Measurements from ENCODE around the gene SLC1A2.
A peak's percentile ranks its signal among the peaks of the same experiment; 100 is the strongest.

The SLC1A2 gene

DNA sequence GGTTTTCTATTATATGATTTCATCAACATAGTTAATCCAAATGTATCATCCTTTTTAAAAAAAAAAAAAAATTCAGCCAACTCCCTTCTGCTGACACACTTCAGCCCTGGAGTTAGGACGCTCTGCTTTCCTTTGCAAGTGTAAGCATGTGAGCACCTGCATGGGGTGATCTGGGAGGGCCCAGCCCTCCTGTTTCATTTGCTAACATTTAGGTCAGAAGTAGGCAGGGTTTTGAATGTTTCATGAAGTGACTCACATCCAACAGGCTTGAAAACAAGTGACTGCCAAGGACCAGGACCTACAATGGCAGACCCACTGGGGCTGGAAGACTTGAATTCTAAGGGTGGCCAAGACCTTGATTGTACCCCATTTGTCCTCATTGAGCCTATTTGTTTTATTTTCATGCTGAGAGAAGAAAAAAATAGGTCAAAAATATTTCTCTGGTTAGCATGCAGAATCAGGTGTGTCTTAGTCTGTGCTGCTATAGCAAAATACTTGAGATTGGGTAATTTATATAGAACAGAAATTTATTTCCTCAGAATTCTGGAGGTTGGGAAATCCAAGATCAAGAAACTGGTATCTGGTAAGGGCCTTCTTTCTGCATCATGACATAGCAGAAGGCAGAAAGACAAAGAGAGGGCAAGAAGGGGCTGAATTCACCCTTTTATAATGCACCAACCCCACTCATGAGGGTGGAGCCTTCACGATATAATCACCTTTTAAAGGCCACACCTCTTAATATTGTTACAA, 142.8 kb downstream of the SLC1A2 start:
- DNase-seq (ENCODE audit: low read depth in 1 of 2, low spot score in 1 of 2), result no peak

- DNase-seq (ENCODE audit: low read depth in 1 of 2, low spot score in 1 of 2), result no peak
Measured at GRCh38 chr11:35275786-35276170, 143.6 kb downstream of the SLC1A2 start.

DNA sequence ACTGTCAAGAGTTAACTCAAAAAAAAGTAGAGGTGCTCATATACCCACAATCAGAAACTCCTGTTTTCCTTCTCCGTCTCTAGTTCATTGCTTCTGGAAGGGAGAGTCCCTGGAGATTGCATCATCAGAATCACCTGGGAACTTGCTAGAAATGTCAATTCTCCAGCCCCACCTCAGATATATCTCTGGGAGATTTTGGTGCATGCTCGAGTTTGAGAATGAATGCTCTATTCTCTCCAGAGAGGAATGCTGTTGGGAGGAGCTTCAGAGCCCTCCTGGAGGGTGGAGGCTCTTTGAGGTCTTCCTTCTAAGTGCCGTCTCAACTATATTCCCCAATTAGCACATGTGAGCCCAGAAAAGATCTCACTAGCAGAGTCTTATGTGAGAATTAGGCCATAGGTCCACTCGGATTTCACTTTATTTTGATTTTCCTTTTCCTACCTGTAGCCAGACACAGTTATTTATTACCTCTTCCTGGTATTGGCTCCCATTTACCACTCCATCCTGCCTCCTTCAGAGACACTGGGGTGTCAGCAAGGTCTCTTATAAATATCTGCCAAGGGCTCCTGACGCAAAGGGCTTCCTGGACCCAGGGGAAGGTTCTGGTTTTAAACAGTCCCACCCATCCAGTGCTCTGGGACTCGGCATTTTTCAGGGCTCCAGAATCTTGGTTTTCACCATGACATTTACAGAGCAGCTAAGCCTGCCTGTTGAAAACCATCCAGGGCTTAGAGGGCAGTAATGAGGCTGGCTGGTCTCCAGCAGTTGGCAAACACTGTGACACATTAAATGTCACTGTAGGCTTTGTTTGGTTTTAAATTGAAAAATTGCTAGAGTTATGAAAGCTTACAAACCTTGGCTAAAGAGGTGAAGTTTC, 144.2 kb downstream of the SLC1A2 start:
- DNase-seq (ENCODE audit: low read depth in 1 of 2, low spot score in 1 of 2), result no peak

GRCh38 chr11:35272391-35272902, 146.9 kb downstream of the SLC1A2 start:
- DNase-seq (ENCODE audit: low read depth in 1 of 2, low spot score in 1 of 2), result peak in 1 of 2 donors; percentile 5

GRCh38 chr11:35271031-35271430, 148.3 kb downstream of the SLC1A2 start:
- no peak for DNase-seq (ENCODE audit: low read depth in 1 of 2, low spot score in 1 of 2)

GRCh38 chr11:35270342-35270741, 149.0 kb downstream of the SLC1A2 start:
- DNase-seq (ENCODE audit: low read depth in 1 of 2, low spot score in 1 of 2), result no peak

- no peak for DNase-seq (ENCODE audit: low read depth in 1 of 2, low spot score in 1 of 2)
Measured at GRCh38 chr11:35267504-35267903, 151.9 kb downstream of the SLC1A2 start.

- DNase-seq (ENCODE audit: low read depth in 1 of 2, low spot score in 1 of 2), result no peak
Measured at GRCh38 chr11:35265755-35266454, 153.5 kb downstream of the SLC1A2 start.

DNA sequence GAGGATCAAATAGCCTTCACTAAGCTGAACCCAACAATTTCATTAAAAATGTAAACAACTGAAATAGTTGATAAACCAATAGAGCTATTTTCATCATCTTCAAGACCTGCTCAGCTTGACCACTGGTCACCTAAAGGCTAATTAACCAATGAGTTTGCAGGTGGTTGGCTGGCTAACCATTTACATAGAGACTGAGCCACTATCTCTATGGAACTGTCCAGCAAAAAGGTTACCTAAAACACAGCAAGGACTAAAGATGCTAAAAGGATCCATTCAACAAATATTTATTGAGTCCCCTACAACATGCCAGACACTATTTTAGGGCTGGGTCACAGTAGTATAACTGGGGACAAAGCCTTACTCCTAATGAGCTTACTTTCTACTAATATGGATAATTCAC, 156.6 kb downstream of the SLC1A2 start:
- DNase-seq (ENCODE audit: low read depth in 1 of 2, low spot score in 1 of 2), result no peak

- DNase-seq (ENCODE audit: low read depth in 1 of 2, low spot score in 1 of 2), result no peak
Measured at GRCh38 chr11:35262056-35262455, 157.3 kb downstream of the SLC1A2 start.

DNA sequence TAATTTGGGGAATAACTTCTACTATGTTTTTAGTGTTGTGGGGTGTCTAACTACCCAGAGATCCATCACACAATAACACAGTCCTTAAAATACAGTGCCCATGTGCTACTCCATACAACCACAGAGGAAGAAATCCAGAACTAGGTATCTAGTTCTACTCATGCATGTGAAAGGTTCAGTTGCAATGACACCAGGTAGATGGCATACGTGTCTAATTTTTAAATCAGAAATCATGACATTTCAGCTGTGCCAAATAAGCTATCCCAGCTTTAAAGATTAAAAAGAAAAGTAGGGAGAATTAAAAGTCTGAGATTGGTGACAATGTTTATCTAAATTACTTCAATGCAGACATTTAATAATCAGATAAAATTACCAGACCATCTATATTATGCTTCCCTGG, 158.2 kb downstream of the SLC1A2 start:
- no peak for DNase-seq (ENCODE audit: low read depth in 1 of 2, low spot score in 1 of 2)

DNA sequence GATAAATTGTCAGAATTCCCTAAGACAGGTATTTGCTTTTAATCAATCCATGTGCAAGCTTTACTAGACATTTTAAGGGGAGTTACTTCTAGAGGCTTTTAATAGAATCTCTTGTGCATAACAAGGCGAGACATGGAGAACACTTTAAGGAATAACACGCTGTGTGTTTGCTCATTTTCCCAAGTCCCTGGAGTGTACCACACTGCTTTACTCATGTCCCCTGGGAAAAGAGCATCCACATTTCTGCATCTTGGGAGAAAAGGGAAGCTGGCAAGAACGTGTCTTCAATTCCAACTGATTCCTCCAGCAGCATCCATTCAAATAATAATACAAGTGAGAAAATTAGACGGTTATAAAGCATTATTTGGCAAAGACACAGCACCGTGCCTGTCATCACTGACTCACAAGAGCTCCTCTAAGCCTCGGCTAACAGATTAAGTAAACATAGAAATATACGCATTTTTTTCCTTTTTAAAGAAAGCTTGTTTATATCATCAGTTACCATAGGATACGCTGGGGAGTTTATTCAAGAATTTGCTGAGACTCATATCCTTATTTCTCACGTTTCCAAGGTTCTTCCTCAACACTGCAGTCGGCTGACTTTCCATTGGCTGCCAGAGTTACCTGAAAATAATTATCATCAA, 158.9 kb downstream of the SLC1A2 start:
- DNase-seq (ENCODE audit: low read depth in 1 of 2, low spot score in 1 of 2), result no peak

- no peak for DNase-seq (ENCODE audit: low read depth in 1 of 2, low spot score in 1 of 2)
Measured at GRCh38 chr11:35259529-35259928, 159.8 kb downstream of the SLC1A2 start.

DNA sequence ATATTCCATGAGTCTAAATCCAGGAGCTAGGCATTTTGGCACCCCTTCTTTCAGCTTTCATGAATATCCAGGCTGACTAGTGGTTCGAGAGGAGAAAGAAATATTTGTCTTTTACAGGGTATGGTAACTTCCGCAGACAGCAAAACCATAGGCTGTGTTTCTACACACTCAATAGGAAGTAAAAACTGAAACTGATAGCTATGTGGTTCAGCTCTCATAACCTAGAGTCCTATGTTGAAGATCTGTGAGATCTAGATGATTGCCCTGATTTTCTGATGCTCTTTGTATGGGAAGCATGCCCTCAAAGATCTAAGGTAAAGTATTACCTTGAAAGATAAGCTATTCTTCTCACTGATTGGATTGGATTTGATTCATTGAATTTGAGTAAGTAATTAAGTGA, 162.1 kb downstream of the SLC1A2 start:
- no peak for DNase-seq (ENCODE audit: low read depth in 1 of 2, low spot score in 1 of 2)

DNA sequence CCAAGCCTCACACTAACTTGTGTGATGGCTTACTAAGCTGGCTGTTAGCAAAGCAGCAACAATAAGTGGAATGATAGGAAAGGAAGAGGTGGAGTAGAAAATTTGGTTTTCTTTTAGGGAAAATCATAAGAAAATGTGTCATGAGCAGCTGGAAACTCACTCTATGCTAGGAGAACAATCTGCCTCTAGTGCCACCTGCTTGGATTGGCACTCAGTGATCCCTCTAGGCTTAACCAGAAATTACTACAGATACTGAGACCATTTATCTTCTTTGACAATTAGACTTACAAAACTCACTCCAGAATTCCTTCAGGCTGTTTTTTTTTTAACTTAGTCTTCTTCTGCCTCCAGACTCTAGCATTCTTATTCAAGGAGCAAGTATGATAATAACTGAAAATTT, 163.1 kb downstream of the SLC1A2 start:
- no peak for DNase-seq (ENCODE audit: low read depth in 1 of 2, low spot score in 1 of 2)

DNA sequence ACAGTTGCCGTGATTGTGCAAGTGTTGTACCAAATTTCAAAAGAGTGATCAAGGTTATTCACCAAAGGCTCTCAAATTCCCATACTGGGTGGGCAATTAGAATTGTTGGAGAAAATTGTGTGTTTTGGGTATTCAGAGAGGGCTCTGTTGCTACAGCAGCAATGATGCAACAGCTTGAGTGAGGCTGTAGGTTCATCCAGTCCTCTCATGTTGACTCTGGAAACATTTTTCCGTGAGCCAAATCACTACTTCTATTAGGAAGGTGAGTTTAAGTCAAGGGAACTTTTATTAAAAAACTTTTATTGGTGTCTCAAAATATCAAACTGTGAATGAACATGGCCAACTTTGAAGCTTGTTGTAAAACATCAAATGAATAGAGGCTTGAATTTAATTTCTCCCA, 163.8 kb downstream of the SLC1A2 start:
- no peak for DNase-seq (ENCODE audit: low read depth in 1 of 2, low spot score in 1 of 2)

- DNase-seq (ENCODE audit: low read depth in 1 of 2, low spot score in 1 of 2), result no peak
Measured at GRCh38 chr11:35253237-35253636, 166.1 kb downstream of the SLC1A2 start.

DNA sequence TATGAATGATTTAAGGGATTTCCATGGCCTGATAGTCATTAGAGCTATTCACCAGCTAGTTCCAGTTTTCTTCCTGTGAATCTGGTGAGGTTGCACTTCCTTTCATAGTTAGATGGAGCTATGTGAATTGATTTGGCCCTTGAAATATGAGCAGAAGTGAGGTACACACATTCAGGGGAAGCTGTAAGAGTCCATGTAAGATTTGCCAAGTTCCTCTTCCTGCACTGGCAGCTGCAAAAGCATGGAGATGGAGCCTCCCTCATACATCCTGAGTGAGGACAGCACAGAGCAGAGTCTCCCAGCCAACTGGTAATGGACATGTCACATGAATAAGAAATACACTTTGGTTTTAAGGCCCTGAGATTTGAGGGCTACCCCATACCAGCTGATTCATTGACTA, 168.7 kb downstream of the SLC1A2 start:
- no peak for DNase-seq (ENCODE audit: low read depth in 1 of 2, low spot score in 1 of 2)

DNA sequence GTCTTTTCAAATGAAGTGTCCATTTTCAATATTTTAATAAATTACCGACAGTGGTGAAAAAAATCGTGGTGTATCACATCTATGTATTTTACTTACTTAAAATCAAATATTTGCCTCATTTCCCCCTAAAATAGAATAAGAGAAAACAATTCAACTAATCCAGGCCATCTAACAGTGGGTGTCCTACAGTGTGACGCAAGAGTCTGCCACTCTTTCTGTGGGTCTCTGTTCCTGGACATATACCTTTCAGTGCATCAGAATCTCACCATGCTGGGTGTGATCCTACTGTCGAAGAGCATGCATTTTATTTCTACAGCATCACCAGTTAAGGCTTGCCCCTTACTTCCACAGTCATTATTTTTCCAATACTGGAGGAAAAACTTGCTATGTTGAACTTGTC, 169.2 kb downstream of the SLC1A2 start:
- no peak for DNase-seq (ENCODE audit: low read depth in 1 of 2, low spot score in 1 of 2)

- no peak for DNase-seq (ENCODE audit: low read depth in 1 of 2, low spot score in 1 of 2)
Measured at GRCh38 chr11:35248558-35249323, 170.6 kb downstream of the SLC1A2 start.
